ENCODE measurements around the gene UXS1. TPM values are rescaled to one million over a fixed set of nuclear protein-coding genes. Genes with fewer than 3 reads are reported as not detected.
A peak's percentile ranks its signal among the peaks of the same experiment; 100 is the strongest.

The UXS1 gene
- total RNA-seq, 4 donors from 2014 or later, result 16.7 to 46.2 (median 34.9) TPM

DNA sequence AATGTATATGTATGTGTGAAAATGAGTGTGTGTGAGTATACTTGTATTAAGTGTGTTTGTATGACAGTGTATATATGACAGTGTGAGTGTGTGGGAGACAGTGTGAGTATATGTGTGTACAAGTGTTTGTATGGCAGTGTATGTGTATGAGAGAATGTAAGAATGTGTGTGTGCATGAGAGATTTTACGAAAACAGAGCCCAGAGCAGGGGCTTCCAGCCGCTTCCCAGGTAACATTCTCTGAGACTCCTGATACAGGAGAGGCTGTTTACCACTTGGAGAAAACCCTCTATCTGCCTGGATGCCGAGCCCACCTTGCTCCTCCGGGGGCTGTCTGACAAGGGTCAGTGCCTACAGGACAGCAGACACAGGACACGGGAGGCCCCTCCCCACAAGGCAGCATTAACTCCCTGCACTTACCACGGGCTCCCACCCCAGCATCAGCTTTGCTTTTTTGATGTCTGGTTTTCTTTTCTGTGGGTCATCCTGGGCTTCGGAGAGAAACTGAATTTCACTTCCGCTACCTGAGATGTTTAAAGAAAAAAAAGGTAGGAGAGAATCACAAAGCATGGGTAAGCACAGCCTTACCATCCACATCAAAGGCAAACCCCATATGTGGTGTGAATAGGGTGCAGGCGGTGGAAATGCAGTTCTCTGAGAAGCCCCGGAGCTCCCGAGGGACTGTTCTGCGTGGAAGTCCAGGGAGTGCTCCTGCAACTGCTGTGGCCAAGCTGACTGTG, 97.6 kb downstream of the UXS1 start:
- TF ChIP-seq POLR2A (IDR thresholded peaks at IDR 0.05), result no peak
- TF ChIP-seq, protein P1, sequence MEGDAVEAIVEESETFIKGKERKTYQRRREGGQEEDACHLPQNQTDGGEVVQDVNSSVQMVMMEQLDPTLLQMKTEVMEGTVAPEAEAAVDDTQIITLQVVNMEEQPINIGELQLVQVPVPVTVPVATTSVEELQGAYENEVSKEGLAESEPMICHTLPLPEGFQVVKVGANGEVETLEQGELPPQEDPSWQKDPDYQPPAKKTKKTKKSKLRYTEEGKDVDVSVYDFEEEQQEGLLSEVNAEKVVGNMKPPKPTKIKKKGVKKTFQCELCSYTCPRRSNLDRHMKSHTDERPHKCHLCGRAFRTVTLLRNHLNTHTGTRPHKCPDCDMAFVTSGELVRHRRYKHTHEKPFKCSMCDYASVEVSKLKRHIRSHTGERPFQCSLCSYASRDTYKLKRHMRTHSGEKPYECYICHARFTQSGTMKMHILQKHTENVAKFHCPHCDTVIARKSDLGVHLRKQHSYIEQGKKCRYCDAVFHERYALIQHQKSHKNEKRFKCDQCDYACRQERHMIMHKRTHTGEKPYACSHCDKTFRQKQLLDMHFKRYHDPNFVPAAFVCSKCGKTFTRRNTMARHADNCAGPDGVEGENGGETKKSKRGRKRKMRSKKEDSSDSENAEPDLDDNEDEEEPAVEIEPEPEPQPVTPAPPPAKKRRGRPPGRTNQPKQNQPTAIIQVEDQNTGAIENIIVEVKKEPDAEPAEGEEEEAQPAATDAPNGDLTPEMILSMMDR (IDR thresholded peaks at IDR 0.05), result no peak
- 89 to 92% methylated on average over 12 of the region's 12 CpGs for WGBS, 2 donors
- peak in 1 of 2 donors; percentile 64 for DNase-seq (ENCODE audit: low spot score in 2 of 2)
- no peak overlapping the region for H3K4me3 ChIP-seq (ENCODE audit: low read depth, poor library complexity, severe bottlenecking)
- intact Hi-C loops (cut with DNase I; ENCODE audit: low total_unique reads), result no loop called here

- 71 to 75% methylated on average over 21 of the region's 21 CpGs for WGBS, 2 donors
- TF ChIP-seq POLR2A (IDR thresholded peaks at IDR 0.05), result no peak
- TF ChIP-seq, protein P1 (IDR thresholded peaks at IDR 0.05), result no peak
- intact Hi-C loops (cut with DNase I; ENCODE audit: low total_unique reads), result no loop called here
- peak in 1 of 2 donors; percentile 86 for DNase-seq (ENCODE audit: low spot score in 2 of 2)
- no peak overlapping the region for H3K4me3 ChIP-seq (ENCODE audit: low read depth, poor library complexity, severe bottlenecking)
These were observed 98.4 kb downstream of the UXS1 start for GRCh38 chr2:106095478-106096298.

GRCh38 chr2:106094131-106094841, 99.8 kb downstream of the UXS1 start:
- intact Hi-C loops (cut with DNase I; ENCODE audit: low total_unique reads), result no loop called here
- 88 to 90% methylated on average over 13 of the region's 13 CpGs for WGBS, 2 donors
- H3K4me3 ChIP-seq (ENCODE audit: low read depth, poor library complexity, severe bottlenecking), result no peak overlapping the region
- peak; percentile 7 to 70 for DNase-seq (ENCODE audit: low spot score in 2 of 2)
- no peak for TF ChIP-seq POLR2A (IDR thresholded peaks at IDR 0.05)
- TF ChIP-seq, protein P1 (IDR thresholded peaks at IDR 0.05), result no peak

DNA sequence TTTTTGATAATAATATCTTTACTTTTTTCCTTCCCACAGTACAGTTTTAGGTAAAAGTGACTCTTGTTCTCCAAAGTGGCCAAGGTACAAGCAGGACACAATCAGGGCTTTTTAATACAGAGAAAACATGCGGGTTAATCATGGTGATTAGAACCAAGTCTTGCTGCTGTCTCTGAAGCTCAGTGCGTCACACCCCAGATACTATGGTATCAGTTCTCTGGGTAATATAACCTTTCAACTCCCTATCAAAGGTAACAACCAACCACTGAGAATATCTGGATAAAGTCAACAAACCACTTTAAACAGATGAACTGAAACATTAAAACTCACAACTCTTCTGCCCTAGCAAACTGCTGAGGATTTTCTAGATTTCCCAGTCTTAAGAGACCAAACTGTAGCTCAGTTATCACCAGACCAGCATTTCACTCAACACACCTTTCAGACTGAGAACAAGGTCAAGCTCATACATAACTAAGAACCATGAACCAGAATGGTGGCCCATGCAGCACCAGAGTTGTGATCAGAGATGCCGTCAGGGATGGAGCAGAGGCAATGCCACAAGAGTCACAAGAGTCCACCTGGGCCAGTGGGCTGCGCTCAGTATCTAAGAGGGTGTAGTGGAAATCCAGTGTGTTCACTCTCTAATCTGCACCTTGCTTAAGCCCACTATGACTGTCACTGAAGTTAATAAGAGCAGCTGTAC, 103.0 kb downstream of the UXS1 start:
- intact Hi-C loops (cut with DNase I; ENCODE audit: low total_unique reads), result no loop called here
- DNase-seq (ENCODE audit: low spot score in 2 of 2), result peak in 1 of 2 donors; percentile 6
- 97 to 100% methylated on average over 4 of the region's 4 CpGs for WGBS, 2 donors
- no peak overlapping the region for H3K4me3 ChIP-seq (ENCODE audit: low read depth, poor library complexity, severe bottlenecking)
- TF ChIP-seq, protein P1 (IDR thresholded peaks at IDR 0.05), result no peak
- TF ChIP-seq POLR2A (IDR thresholded peaks at IDR 0.05), result no peak

DNA sequence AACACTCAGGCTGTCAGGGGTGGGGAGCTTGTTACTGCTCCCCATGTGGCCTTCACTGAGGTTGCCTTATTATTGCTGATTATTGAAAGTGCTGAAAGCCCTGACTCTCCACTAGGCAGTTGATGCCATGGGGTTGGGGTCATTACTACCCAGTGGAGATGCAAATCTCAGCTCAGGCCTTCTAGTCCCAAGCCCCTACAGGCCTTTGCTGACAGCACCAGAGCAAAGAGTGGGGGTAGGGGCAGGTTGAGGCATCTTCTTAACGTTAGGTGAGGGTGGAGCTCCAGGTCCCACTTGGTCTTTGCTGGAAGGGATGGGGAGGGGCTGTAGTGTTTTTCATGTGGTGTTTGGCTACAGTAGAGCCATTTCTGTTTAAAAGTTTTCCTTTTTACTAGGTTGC, 104.5 kb downstream of the UXS1 start:
- 60 to 80% methylated on average over 1 of the region's 1 CpG for WGBS, 2 donors
- no peak for TF ChIP-seq POLR2A (IDR thresholded peaks at IDR 0.05)
- TF ChIP-seq, protein P1 (IDR thresholded peaks at IDR 0.05), result no peak
- peak; percentile 3 to 46 for DNase-seq (ENCODE audit: low spot score in 2 of 2)
- intact Hi-C loops (cut with DNase I; ENCODE audit: low total_unique reads), result no loop called here
- H3K4me3 ChIP-seq (ENCODE audit: low read depth, poor library complexity, severe bottlenecking), result no peak overlapping the region
